ENCODE measurements around the gene OR5K4.
"Not testable (repeated sequence)": the region's sequence is repeated elsewhere in the genome, so short reads cannot be mapped to it uniquely, and the experiment has no call there.

OR5K4 gene

DNA sequence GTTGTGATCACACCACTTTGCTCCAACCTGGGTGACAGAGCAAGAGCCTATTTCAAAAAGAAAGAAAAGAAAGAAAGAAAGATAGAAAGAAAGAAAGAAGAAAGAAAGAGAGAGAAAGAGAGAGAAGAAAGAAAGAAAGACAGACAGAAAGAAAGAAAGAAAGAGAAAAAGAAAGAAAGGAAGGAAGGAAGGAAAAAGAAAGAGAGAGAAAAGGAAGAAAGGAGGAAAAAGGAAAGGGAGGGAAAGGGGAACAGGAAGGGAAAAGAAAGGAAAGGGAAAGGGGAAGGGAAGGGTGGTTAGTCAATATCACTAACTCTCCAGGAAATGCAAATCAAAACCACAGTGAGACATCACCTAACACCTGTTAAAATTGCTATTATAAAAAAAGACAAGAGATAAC is 18.2 kb downstream of the OR5K4 start:
- DNase-seq (ENCODE audit: low read depth), result no peak

DNA sequence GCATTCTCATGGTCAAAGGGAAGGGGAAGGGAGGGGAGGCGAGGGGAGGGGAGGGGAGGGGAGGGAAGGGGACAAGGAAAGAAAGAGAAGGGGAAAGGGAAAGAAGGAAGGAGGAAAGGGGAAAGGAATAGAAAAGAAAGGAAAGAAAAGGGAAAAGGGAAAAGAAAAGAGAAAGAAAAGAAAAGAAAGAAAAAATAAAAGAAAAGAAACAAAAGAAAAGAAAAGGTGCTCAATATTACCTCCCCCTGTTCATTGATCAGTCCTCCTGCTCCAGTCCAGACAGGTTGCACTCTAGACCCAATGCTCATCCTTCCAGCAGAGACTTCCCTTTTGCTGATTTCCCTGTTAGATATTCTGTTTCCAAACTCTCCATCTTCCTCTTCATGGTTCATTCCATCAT is 18.8 kb downstream of the OR5K4 start:
- DNase-seq (ENCODE audit: low read depth), result no peak

DNA sequence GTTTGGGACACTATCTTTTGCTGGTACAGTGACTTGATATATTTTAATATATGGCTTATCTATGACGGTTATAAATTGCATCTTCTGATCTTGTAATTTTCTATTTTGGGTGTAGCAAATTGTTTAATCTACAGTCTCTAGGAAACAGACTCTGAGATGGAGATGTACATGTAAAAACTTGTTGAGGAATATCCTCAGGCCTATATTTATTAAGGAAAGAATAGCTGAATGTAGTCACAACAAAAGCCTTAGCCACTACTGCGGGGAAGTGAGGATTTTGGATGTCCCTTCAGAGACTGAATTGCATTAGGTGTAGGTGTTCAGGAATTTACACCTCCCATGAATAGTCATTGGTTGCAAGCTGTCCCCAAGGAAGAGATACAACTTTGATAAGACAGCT is 23.0 kb downstream of the OR5K4 start:
- DNase-seq (ENCODE audit: low read depth), result no peak

GRCh38 chr3:98388147-98388546 is 34.5 kb downstream of the OR5K4 start:
- DNase-seq (ENCODE audit: low read depth), result no peak

DNA sequence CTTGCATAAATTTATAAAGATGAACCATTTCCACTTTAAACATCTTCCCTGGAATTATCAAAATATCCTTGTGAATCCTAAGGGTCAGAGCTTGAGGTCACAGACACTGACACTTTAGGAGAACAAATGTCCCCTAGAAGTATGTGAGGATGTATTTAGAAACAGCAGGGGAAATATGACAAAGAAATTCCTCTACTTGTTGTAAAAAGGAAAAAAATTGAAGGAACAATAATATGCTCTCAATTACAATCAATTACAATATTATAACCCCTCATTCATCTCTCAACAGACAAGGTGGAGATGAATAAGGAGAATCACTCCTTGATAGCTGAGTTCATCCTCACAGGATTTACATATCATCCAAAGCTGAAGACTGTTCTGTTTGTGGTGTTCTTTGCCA is 36.7 kb downstream of the OR5K4 start, which contains the start of gene OR5K3:
Gene OR5K3, plus strand, starts transcription at position 301 of the 400 bp plus-strand sequence. Its CDS starts 0 bp downstream, at position 301.
- no peak for DNase-seq (ENCODE audit: low read depth)

DNA sequence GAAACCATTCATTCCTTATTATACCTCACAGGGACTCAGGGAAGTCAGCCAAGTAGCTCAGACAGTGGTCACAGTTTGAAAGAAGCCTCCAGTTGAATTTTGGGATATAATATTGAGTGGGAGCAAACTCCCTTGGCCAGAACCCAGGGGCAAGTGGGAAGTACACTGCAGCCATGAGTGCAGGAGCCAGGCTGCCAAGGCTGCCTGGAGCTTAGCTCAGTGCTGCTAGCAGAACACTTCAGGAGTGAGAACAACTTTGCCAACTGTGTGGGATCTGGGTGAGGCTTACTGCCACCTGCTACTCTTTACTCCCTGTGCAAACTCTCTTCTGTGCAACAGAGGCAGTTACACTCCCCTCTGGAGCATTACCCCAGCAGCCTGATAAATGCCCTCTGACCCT is 41.4 kb downstream of the OR5K4 start:
- no peak for DNase-seq (ENCODE audit: low read depth)

GRCh38 chr3:98396482-98396881 is 42.8 kb downstream of the OR5K4 start:
- not testable (repeated sequence) for DNase-seq (ENCODE audit: low read depth)

- no peak for DNase-seq (ENCODE audit: low read depth)
These were observed 44.9 kb downstream of the OR5K4 start for GRCh38 chr3:98398513-98398912.

DNA sequence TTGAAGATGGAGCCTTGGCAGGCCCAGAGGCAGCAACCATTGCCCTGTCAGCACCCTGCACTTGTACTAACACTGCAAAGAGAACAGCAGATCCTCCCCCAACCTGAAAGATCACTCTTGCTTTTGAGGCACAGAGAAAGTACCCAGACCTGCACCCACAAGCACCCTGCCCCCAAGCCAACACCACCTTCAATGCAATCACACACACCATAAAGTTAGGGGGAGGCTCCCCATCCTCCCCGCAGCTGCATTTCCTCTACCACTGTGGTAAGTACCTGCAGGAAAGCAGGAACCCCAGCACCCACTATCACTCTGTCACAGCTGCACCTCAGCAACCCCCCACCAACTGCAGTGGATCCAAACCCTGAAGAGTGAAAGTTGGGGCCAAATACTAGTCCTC is 48.9 kb downstream of the OR5K4 start:
- DNase-seq (ENCODE audit: low read depth), result no peak

- DNase-seq (ENCODE audit: low read depth), result no peak
These were observed 50.4 kb downstream of the OR5K4 start for GRCh38 chr3:98404010-98404409.

Measured in non-pigmented ciliary epithelial cell (primary cell).